K562 (cell line): ENCODE measurements around the gene TAF8. TPM values are rescaled to one million over a fixed set of nuclear protein-coding genes. Genes with fewer than 3 reads are reported as not detected.
A peak's percentile ranks its signal among the peaks of the same experiment; 100 is the strongest.

ENCODE experiments used
- ATF4 ChIP-seq: fragments of 450-650 bp; formaldehyde crosslinking; IDR thresholded peaks from 2 replicates; pipeline ENCODE4 v1.4.0; 2022; ENCODE audit warnings: mild to moderate bottlenecking, moderate library complexity
- CHD1 ChIP-seq: fragments of 200-600 bp; sonication (generic); IDR thresholded peaks from one replicate; pipeline ENCODE4 v1.6.1; 2012; ENCODE audit warnings: mild to moderate bottlenecking, moderate library complexity, low read length, inconsistent platforms
- E2F1 ChIP-seq: sonication (generic); formaldehyde crosslinking; IDR thresholded peaks from 2 replicates; pipeline ENCODE4 v1.8.1; 2023; ENCODE audit warnings: mild to moderate bottlenecking, missing genetic modification reagents, moderate library complexity
- ELF1 ChIP-seq: fragments of 200-800 bp; sonication (Bioruptor generic); IDR thresholded peaks from 2 replicates; pipeline ENCODE4 v1.6.1; 2016; ENCODE audit warnings: missing genetic modification characterization, missing compliant biosample characterization
- ETS2 ChIP-seq: IDR thresholded peaks from 2 replicates; pipeline ENCODE4 v1.6.1; 2016; ENCODE audit warnings: borderline replicate concordance, missing genetic modification characterization, mild to moderate bottlenecking, moderate library complexity, missing compliant biosample characterization; ENCODE audit not compliant: poor library complexity, severe bottlenecking
- JUND ChIP-seq, 2 experiments: IDR thresholded peaks; 2 replicates in 1 of 2; 3 replicates in 1 of 2; pipeline ENCODE4 v1.6.1; 2011; ENCODE audit warnings: borderline replicate concordance in 2 of 2, low read depth in 2 of 2, low read length in 2 of 2, improper control_type of control experiment in 1 of 2, missing biosample characterization in 1 of 2, missing genetic modification characterization in 1 of 2, missing genetic modification reagents in 1 of 2
- KDM1A ChIP-seq, 2 experiments: fragments of 450-650 bp; IDR thresholded peaks; 2 replicates each; pipeline ENCODE4 v1.6.1; 2016; ENCODE audit warnings: mild to moderate bottlenecking in 2 of 2
- MBD1 ChIP-seq: fragments of 250-450 bp; sonication (Bioruptor Pico); IDR thresholded peaks from 2 replicates; pipeline ENCODE4 v1.8.0; 2022; ENCODE audit warnings: inconsistent platforms
- PHB ChIP-seq: fragments of 250-450 bp; sonication (Bioruptor Pico); IDR thresholded peaks from 2 replicates; pipeline ENCODE4 v1.5.0; 2021
- TARDBP ChIP-seq: fragments of 450-650 bp; IDR thresholded peaks from 2 replicates; pipeline ENCODE4 v1.6.1; 2016
- THRA ChIP-seq: fragments of 450-650 bp; IDR thresholded peaks from 2 replicates; pipeline ENCODE4 v1.6.1; 2017; ENCODE audit warnings: mild to moderate bottlenecking, moderate library complexity
- THRAP3 ChIP-seq: fragments of 450-650 bp; IDR thresholded peaks from 2 replicates; pipeline ENCODE4 v1.6.1; 2016; ENCODE audit warnings: mild to moderate bottlenecking, inconsistent platforms, borderline replicate concordance
- YY1 ChIP-seq, 3 experiments: IDR thresholded peaks; 2 replicates each; pipeline ENCODE4 v1.6.1; 2011; ENCODE audit warnings: low read length in 2 of 3, mild to moderate bottlenecking in 2 of 3, moderate library complexity in 2 of 3, borderline replicate concordance in 1 of 3, control low read depth in 1 of 3, low read depth in 1 of 3; ENCODE audit not compliant: insufficient read depth in 3 of 3, insufficient replicate concordance in 2 of 3, control insufficient read depth in 1 of 3, insufficient read length in 1 of 3; ENCODE audit errors: extremely low read depth in 1 of 3
- ZNF592 ChIP-seq: fragments of 450-650 bp; IDR thresholded peaks from 2 replicates; pipeline ENCODE4 v1.6.1; 2017; ENCODE audit warnings: antibody characterized with exemption, mild to moderate bottlenecking
- ZNF644 ChIP-seq: fragments of 200-800 bp; sonication (Bioruptor generic); IDR thresholded peaks from 2 replicates; pipeline ENCODE4 v1.6.1; 2016; ENCODE audit warnings: low read depth, missing genetic modification characterization, missing compliant biosample characterization
- polyA plus RNA-seq, 8 experiments: library from polyadenylated mRNA; depleted of rRNA in 4 of 8; stranded (reverse) in 5 of 8; unstranded in 3 of 8; fragments of >200 nt; fragmentation: Nextera tagmentation in 2 of 8; fragmentation: Illumina TruSeq in 1 of 8; extraction: Ambion mirVana in 2 of 8; extraction: Trizol in 1 of 8; gene quantifications; 2 replicates each; pipeline versions ENCODE4 v1.2.1 to v1.2.3, GENCODE V29; 2011 to 2014; ENCODE audit warnings: inconsistent platforms in 1 of 8, missing spikeins in 1 of 8
- total RNA-seq, 7 experiments: library from RNA; depleted of rRNA in 6 of 7; stranded (reverse); fragments of >200 nt in 6 of 7; fragmentation: Illumina TruSeq in 2 of 7; extraction: Trizol in 2 of 7; gene quantifications; 2 replicates each; pipeline versions ENCODE4 v1.2.1 to v1.2.3, GENCODE V29; 2011 to 2021; ENCODE audit warnings: low replicate concordance in 1 of 7

The TAF8 gene
- total and polyA plus RNA-seq, 9 of the 15 experiments (the other 6 are each of a cell fraction or from before 2014, with no cell fraction given), result 29.4 to 84.0 (median 52.6) TPM

GRCh38 chr6:42049948-42050296 lies 402 bp upstream of the TAF8 start (continued):
- TF ChIP-seq ZNF592 (peak; percentile 67; the same call in 1 of the 2 replicates), YY1 (IDR thresholded peaks at IDR 0.05; ENCODE audit: borderline replicate concordance in 1 of 3, control insufficient read depth in 1 of 3, extremely low read depth in 1 of 3, insufficient read depth in 3 of 3, insufficient read length in 1 of 3, insufficient replicate concordance in 2 of 3, low read depth in 1 of 3, low read length in 2 of 3) (no peak), CHD1 (no peak), ELF1 (tag) (no peak), TARDBP (no peak), KDM1A (IDR thresholded peaks at IDR 0.05) (0 out of 4 replicates have a peak, but pooled peaks of 1 of the 2 experiments have one; percentile 25), ZNF644 (tag) (no peak), ATF4 (CRISPR knock-in tag) (peak; percentile 10; the same call in 1 of the 2 replicates), E2F1 (CRISPR knock-in tag) (0 out of 2 replicates have a peak, but pooled peaks have one; percentile 14), PHB (CRISPR knock-in tag) (no peak), ETS2 (tag) (no peak), THRA (no peak), JUND (IDR thresholded peaks at IDR 0.05; ENCODE audit: borderline replicate concordance, low read depth, low read length) (no peak), JUND (tag; IDR thresholded peaks at IDR 0.05; ENCODE audit: borderline replicate concordance, low read depth, low read length) (no peak), MBD1 (CRISPR knock-in tag) (peak; percentile 93), THRAP3 (peak; percentile 86; the same call in 1 of the 2 replicates)
